ENCODE measurements around the gene IQCE.
"Not testable (repeated sequence)": the region's sequence is repeated elsewhere in the genome, so short reads cannot be mapped to it uniquely, and the experiment has no call there.

IQCE gene

GRCh38 chr7:2521341-2521745 is 37.4 kb upstream of the IQCE start:
- no peak for DNase-seq

DNA sequence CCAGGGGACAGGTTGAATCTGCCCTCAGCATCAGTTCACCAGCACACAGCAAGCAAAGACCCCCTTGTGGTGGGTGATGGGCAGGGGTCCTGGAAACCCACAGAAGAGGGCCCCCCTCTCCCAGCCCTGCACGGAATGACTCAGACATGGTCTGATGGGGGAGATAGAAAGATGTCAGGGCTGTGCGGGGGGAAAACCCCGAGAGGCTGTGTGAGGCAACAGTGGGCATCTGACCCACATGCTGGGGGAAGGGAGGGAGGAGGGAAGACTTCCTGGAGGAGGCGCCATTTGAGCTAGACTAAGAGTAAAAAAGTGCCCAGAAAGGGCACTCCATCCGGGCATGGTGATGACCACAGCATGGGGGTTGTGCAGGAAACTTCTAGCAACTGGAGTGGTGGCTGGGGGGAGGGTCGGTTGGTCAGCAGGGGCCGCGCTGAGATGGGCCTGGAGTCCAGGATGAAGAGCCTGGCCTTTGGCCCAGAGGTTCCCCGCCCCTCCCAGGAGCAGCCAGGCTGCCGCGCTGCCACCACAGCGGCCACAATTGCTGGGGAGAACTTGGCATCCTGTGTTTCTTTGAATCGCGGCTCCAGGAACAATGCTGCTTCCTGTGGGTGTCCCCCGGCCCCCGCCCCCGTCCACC is 36.7 kb upstream of the IQCE start:
- no peak for DNase-seq

GRCh38 chr7:2522780-2523433 is 35.9 kb upstream of the IQCE start:
- DNase-seq = peak; percentile 55

- DNase-seq = peak; percentile 54
These were observed 35.3 kb upstream of the IQCE start for GRCh38 chr7:2523461-2523936.

- DNase-seq = peak; percentile 91
These were observed 34.6 kb upstream of the IQCE start for GRCh38 chr7:2523941-2524807.

GRCh38 chr7:2524808-2525657 is 33.7 kb upstream of the IQCE start:
- DNase-seq = no peak

- DNase-seq = no peak
These were observed 32.8 kb upstream of the IQCE start for GRCh38 chr7:2525658-2526630.

DNA sequence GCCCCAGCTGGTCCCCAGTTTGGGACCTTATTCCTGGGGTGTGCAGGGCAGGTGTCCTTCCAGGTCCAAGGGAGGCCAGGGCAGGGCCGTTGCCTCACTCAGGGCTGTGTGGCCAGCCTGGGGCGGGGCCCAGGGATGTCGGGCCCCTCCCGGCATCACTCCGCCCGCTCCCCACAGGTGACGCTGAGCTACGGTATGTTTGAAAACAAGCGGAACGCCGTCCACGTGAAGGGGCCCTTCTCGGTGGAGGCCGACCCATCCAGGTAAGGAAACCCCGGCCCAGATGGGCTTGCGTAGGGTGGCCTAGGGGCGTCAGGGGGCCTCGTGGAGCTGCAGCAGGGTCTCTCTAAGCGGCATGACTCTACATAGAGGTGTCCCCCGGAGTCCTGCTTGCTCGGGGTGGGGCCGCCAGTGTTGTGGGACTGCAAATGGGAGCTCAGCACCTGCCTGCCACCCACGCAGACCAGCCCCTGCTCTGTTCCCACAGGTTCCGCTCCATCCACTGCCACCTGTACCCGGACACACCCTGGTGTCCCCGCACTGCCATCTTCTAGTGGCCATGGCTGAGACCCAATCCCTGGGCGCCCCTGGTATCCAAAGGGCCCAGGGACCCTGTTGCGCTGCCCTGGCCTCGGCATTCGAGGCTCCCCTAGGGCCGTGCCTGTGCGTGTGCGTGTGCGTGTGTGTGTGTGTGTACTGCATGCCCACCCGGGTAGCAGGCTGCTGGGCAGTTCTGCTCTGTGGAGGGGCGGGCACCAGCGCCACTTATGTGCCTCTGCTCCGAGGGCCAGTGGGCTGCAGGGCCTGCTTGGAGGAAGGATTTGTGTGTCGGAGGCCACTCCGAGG is 31.9 kb upstream of the IQCE start:
- no peak for DNase-seq

DNA sequence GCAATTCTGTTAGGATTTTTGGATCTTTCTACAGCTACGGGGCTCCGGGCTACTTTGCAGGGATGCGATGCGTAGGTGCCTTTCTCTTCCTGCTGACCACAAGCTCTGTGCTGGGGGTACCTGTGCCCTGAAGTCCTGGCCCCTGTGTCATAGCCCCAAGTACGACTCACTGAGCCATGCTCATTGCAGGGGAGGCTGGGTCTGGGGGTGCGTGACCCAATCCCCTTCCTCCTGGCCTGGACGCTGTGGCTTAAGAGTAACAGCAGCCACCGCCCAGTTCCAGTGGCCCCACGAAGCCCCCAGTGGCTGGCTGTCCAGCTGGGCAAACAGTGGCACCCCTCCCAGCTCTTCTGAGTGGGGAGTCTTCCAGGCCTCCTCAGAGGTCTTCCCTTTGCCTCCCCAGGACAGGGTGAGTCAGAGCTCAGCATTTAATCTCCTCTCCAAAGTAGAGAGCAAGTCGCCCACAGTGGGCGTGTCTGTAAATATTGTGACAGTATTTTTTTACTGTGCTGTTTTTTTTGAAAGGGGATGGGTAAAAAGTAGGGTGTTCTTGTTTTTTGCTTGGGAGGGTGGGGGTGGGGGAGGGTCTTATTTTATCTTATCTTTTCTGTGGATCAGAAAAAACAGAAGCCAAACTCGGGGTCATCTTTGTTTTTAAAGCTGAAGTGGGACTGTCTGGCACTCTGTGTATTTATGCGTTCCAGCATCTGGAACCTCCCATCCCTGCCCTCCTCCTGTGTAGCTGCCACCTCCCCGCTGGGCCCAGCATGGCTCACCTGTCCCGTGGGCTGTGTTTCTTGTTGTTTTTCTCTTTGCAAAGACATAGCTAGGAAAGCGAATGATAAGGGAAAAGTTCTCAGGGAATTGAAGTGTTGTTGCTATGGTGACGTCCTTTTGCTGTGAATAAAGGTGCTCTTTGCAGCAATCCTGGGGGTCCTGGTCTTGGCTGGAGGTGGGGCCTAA is 31.0 kb upstream of the IQCE start:
- DNase-seq = no peak

DNA sequence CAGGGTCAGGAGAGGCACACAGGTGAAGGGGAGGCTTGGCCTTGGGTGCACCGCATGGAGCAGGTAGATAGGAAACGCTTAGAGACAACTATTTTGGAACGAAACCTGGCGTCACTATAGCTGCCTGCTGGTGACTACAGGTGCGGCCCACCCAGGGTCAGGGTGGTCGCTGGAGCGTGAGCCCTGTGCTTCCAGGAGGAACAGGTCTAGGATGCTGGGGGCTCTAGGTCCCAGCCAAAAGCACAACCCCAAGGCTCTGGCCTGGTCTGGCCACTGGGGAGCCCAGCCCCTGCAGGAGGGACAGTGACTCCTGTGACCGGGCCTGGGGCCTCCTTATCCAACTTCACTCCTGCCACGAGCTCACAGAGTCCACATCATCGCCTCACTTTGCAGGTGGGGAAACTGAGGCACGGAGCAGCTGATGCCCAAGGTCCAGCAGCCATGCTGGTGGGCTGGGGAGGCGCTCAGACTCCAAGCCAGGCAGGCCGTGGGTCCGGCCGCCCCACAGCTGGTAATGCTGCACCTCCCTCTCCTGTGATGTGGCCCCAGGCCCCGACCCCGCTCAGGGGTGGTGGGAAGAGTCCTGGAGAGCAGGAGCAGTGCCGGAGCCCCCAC is 30.2 kb upstream of the IQCE start:
- DNase-seq = no peak

DNA sequence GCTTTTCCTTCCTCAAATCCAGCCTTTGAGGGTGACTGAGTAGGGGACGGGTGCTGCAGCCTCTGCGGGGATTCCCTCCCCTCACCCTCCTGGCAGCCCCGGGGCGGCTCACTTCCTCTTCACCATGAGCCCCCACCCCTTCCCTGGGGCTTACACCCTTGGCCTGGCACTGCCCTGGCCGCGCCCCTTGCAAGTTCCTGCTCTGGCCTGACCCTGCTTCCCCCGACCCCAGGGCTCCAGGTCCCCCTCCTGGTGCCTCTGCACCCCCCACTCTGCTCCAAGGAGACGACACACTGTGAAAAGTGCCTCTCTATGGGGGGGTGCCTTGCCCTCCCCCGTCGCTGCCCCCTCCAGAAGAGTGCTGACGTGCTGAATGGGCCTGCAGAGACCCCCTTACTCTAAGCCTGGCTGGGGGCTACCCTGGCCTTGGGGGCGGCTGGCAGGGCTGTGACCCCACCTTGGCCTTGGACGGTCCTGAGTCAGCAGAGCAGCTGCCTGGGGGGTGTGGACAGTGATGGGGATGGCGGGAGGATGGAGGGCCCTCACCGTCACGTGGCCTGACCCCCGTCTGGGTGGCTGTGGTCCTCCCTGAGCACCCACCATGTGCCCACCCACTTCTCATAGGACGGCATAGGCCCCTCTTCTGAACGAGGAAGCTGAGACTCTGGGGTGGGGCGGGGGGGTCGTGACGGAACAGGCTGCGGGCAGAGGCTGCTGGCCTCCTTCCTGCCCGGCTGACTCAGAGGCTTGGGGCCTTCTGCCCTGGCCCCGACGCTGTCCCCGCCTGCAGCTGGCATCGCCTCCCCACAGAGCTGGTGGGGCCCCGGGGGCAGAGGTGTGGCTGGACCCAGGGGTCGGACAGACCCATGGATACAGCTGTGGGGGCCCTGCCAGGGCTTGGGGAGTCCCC is 29.4 kb upstream of the IQCE start:
- DNase-seq = no peak

DNA sequence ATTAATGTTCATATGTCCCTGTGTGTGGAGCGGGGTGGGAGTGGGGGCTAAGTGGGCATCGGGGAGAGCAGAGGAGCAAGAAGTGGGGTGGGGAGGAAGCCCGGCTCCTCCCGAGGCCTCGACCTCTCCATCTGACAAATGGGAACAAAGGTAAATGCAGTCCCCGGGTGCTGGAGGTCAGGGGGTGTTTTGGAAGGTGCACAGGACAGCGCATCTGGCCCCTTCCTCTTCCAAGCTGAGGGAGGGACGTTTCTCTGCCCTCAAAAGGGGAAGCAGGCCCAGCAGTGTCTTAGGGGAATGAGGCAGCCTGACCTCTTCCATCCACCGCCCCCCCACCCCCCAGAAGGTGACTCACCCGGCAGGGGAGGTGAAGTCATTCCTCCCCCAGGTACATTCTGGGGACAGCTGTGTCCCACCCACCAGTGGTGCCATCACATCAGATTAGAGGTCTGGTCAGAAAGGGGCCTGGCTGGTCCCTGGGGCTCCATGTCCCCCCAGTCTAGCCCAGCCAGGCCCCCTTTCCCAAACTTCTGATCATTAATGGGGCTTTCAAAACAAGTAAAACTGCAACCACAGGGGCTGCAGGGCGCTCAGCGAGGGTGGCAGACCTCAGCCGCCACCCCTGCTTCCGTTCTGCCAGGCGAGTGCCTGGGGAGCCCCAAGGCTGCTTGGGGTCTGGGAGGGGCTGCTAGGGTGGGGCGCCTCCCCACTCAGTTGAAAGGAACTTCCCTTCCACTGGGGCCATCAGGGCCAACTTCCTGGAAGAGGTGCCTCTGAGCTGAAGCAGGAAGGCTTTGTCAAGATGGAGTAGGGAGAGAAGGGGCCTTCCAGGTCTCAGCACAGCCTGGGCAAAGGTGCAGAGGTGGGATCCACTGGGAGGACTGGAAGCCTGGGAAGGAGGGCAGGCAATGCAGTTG is 28.4 kb upstream of the IQCE start:
- DNase-seq = no peak

GRCh38 chr7:2530994-2531795 is 27.6 kb upstream of the IQCE start:
- not testable (repeated sequence) for DNase-seq

DNA sequence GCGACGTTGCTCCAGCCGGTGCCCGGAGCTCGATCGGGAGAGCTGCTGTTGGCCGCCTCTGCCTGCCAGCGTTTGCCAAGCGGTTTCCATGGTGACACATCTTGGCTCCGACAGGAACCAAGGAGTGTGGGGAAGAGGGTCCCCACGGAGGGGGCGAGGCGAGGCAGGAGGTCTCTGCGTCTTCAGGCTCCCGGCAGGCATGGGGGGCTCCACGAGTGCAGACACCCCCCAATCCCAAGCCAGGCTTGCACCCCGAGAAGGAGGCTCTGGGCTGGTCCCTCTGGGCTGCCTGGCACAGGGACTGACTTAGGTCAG is 27.0 kb upstream of the IQCE start:
- not testable (repeated sequence) for DNase-seq

- DNase-seq = not testable (repeated sequence)
These were observed 26.5 kb upstream of the IQCE start for GRCh38 chr7:2532199-2532772.

All from NCI-H2171 (cell line).